K562 (cell line): ENCODE measurements around the gene ETV3. TPM values are rescaled to one million over a fixed set of nuclear protein-coding genes. Genes with fewer than 3 reads are reported as not detected.
A peak's percentile ranks its signal among the peaks of the same experiment; 100 is the strongest.

ENCODE experiments used
- ADNP ChIP-seq: fragments of 200-800 bp; sonication (Bioruptor generic); IDR thresholded peaks from 2 replicates; pipeline ENCODE4 v1.6.1; 2016; ENCODE audit warnings: missing genetic modification characterization, missing compliant biosample characterization
- ATF7 ChIP-seq: fragments of 450-650 bp; IDR thresholded peaks from 2 replicates; pipeline ENCODE4 v1.7.1; 2014; ENCODE audit warnings: mild to moderate bottlenecking, moderate library complexity
- BCOR ChIP-seq: fragments of 450-650 bp; IDR thresholded peaks from 2 replicates; pipeline ENCODE4 v1.6.1; 2016
- CBX3 ChIP-seq, 2 experiments: IDR thresholded peaks; 1 replicate in 1 of 2; 2 replicates in 1 of 2; pipeline ENCODE4 v1.6.1; 2012; ENCODE audit warnings: inconsistent platforms in 2 of 2, low read length in 2 of 2, borderline replicate concordance in 1 of 2, control low read depth in 1 of 2
- ERF ChIP-seq: fragments of 450-650 bp; formaldehyde crosslinking; IDR thresholded peaks from 2 replicates; pipeline ENCODE4 v1.4.0; 2020; ENCODE audit warnings: mild to moderate bottlenecking, mixed read lengths
- JUND ChIP-seq, 2 experiments: IDR thresholded peaks; 2 replicates in 1 of 2; 3 replicates in 1 of 2; pipeline ENCODE4 v1.6.1; 2011; ENCODE audit warnings: borderline replicate concordance in 2 of 2, low read depth in 2 of 2, low read length in 2 of 2, improper control_type of control experiment in 1 of 2, missing biosample characterization in 1 of 2, missing genetic modification characterization in 1 of 2, missing genetic modification reagents in 1 of 2
- MECOM ChIP-seq: fragments of 250-450 bp; sonication (Bioruptor Pico); IDR thresholded peaks from 2 replicates; pipeline ENCODE4 v1.8.0; 2022; ENCODE audit warnings: inconsistent platforms
- NCOA4 ChIP-seq: fragments of 450-650 bp; IDR thresholded peaks from 2 replicates; pipeline ENCODE4 v1.6.1; 2018; ENCODE audit warnings: mild to moderate bottlenecking; ENCODE audit not compliant: partially characterized antibody
- NRF1 ChIP-seq, 2 experiments: fragments of 450-650 bp; IDR thresholded peaks in 1 of 2; conservative IDR thresholded peaks in 1 of 2; 2 replicates each; pipeline ENCODE4 v1.6.1; 2014; ENCODE audit warnings: mild to moderate bottlenecking in 2 of 2
- POLR3A ChIP-seq: IDR thresholded peaks from 2 replicates; pipeline ENCODE4 v1.6.1; 2011; ENCODE audit warnings: borderline replicate concordance, mild to moderate bottlenecking, moderate library complexity; ENCODE audit not compliant: insufficient read length, insufficient read depth; ENCODE audit errors: extremely low read depth
- RAD21 ChIP-seq, 2 experiments: fragments of 250-450 bp in 1 of 2; fragments of 450-650 bp in 1 of 2; sonication (Bioruptor Pico) in 1 of 2; formaldehyde crosslinking in 1 of 2; IDR thresholded peaks in 1 of 2; conservative IDR thresholded peaks in 1 of 2; 2 replicates each; pipeline versions ENCODE4 v1.4.0 to v1.8.0; 2020 to 2022; ENCODE audit warnings: mild to moderate bottlenecking in 2 of 2, moderate library complexity in 1 of 2
- RBM22 ChIP-seq: fragments of 200-400 bp; formaldehyde crosslinking; IDR thresholded peaks from 2 replicates; pipeline ENCODE4 v1.6.1; 2018; ENCODE audit warnings: low read length, low read depth; ENCODE audit not compliant: poor library complexity, severe bottlenecking
- SP2 ChIP-seq: IDR thresholded peaks from 2 replicates; pipeline ENCODE4 v1.6.1; 2011; ENCODE audit warnings: mild to moderate bottlenecking, low read depth, low read length, moderate library complexity; ENCODE audit not compliant: poor library complexity, severe bottlenecking; ENCODE audit errors: extremely low read depth
- TBP ChIP-seq: optimal IDR thresholded peaks from 2 replicates; pipeline ENCODE3; 2011; ENCODE audit warnings: low read depth, low read length, improper control_type of control experiment
- THRAP3 ChIP-seq: fragments of 450-650 bp; IDR thresholded peaks from 2 replicates; pipeline ENCODE4 v1.6.1; 2016; ENCODE audit warnings: mild to moderate bottlenecking, inconsistent platforms, borderline replicate concordance
- TOE1 ChIP-seq, 2 experiments: fragments of 450-650 bp in 1 of 2; sonication (generic) in 1 of 2; formaldehyde crosslinking in 1 of 2; IDR thresholded peaks; 2 replicates each; pipeline versions ENCODE4 v1.7.1 to v1.8.0; 2016 to 2022; ENCODE audit warnings: borderline replicate concordance in 2 of 2, mild to moderate bottlenecking in 2 of 2, antibody characterized with exemption in 1 of 2, inconsistent platforms in 1 of 2, low read depth in 1 of 2, missing genetic modification reagents in 1 of 2, moderate library complexity in 1 of 2
- USF1 ChIP-seq: sonication (generic); formaldehyde crosslinking; IDR thresholded peaks from 2 replicates; pipeline ENCODE4 v1.9.0; 2022; ENCODE audit warnings: mild to moderate bottlenecking, missing genetic modification reagents
- VEZF1 ChIP-seq: fragments of 200-800 bp; sonication (Bioruptor generic); IDR thresholded peaks from 2 replicates; pipeline ENCODE4 v1.6.1; 2017; ENCODE audit warnings: missing genetic modification characterization, missing compliant biosample characterization
- ZNF143 ChIP-seq: sonication (generic); formaldehyde crosslinking; IDR thresholded peaks from 2 replicates; pipeline ENCODE4 v1.9.0; 2022; ENCODE audit warnings: mild to moderate bottlenecking, missing genetic modification reagents
- ZNF277 ChIP-seq: fragments of 250-450 bp; sonication (Bioruptor Pico); IDR thresholded peaks from 2 replicates; pipeline ENCODE4 v1.8.0; 2022; ENCODE audit warnings: inconsistent platforms, mild to moderate bottlenecking, moderate library complexity, borderline replicate concordance
- ZNF431 ChIP-seq: sonication (generic); formaldehyde crosslinking; IDR thresholded peaks from 2 replicates; pipeline ENCODE4 v1.8.0; 2022; ENCODE audit warnings: mild to moderate bottlenecking, missing genetic modification reagents
- ZNF589 ChIP-seq: fragments of 200-800 bp; sonication (Bioruptor generic); IDR thresholded peaks from 2 replicates; pipeline ENCODE4 v1.6.1; 2016; ENCODE audit warnings: low read depth, missing genetic modification characterization, missing compliant biosample characterization
- ZZZ3 ChIP-seq: fragments of 450-650 bp; IDR thresholded peaks from 2 replicates; pipeline ENCODE4 v1.6.1; 2016; ENCODE audit warnings: antibody characterized with exemption, mild to moderate bottlenecking, moderate library complexity
- polyA plus RNA-seq, 8 experiments: library from polyadenylated mRNA; depleted of rRNA in 4 of 8; stranded (reverse) in 5 of 8; unstranded in 3 of 8; fragments of >200 nt; fragmentation: Nextera tagmentation in 2 of 8; fragmentation: Illumina TruSeq in 1 of 8; extraction: Ambion mirVana in 2 of 8; extraction: Trizol in 1 of 8; gene quantifications; 2 replicates each; pipeline versions ENCODE4 v1.2.1 to v1.2.3, GENCODE V29; 2011 to 2014; ENCODE audit warnings: inconsistent platforms in 1 of 8, missing spikeins in 1 of 8
- total RNA-seq, 7 experiments: library from RNA; depleted of rRNA in 6 of 7; stranded (reverse); fragments of >200 nt in 6 of 7; fragmentation: Illumina TruSeq in 2 of 7; extraction: Trizol in 2 of 7; gene quantifications; 2 replicates each; pipeline versions ENCODE4 v1.2.1 to v1.2.3, GENCODE V29; 2011 to 2021; ENCODE audit warnings: low replicate concordance in 1 of 7

ETV3 gene
- total and polyA plus RNA-seq, 9 of the 15 experiments (the other 6 are each of a cell fraction or from before 2014, with no cell fraction given): 3.1 to 16.0 (median 9.0) TPM

- no peak for TF ChIP-seq ADNP (tag)
- no peak for TF ChIP-seq ZNF143
- TF ChIP-seq THRAP3: no peak
- TF ChIP-seq RAD21 (CRISPR knock-in tag; conservative IDR thresholded peaks at IDR 0.05 in 1 of 2, IDR thresholded peaks at IDR 0.05 in 1 of 2): peak; percentile 37 to 53; a peak in 3 of 4 replicates
- no peak for TF ChIP-seq BCOR
- no peak for TF ChIP-seq MECOM
- no peak for TF ChIP-seq ZZZ3
- TF ChIP-seq ATF7: no peak
- TF ChIP-seq TBP: no peak
- no peak for TF ChIP-seq ZNF589 (CRISPR knock-in tag)
- TF ChIP-seq NRF1 (conservative IDR thresholded peaks at IDR 0.05 in 1 of 2, IDR thresholded peaks at IDR 0.05 in 1 of 2): peak; percentile 37 to 62; a peak in 3 of 4 replicates
- no peak for TF ChIP-seq ERF (CRISPR knock-in tag)
- no peak for TF ChIP-seq NCOA4
- TF ChIP-seq RBM22: no peak
- TF ChIP-seq ZNF277: no peak
- TF ChIP-seq CBX3 (IDR thresholded peaks at IDR 0.05; ENCODE audit: borderline replicate concordance in 1 of 2, low read length in 2 of 2): no peak
- peak; percentile 55; the same call in 1 of the 2 replicates for TF ChIP-seq USF1 (CRISPR knock-in tag)
- TF ChIP-seq POLR3A: no peak
- peak; percentile 59; the same call in 1 of the 2 replicates for TF ChIP-seq TOE1 (IDR thresholded peaks at IDR 0.05; ENCODE audit: borderline replicate concordance)
- no peak for TF ChIP-seq TOE1 (CRISPR knock-in tag; IDR thresholded peaks at IDR 0.05; ENCODE audit: borderline replicate concordance, low read depth)
- TF ChIP-seq ZNF431: no peak
- no peak for TF ChIP-seq SP2
- no peak for TF ChIP-seq VEZF1 (CRISPR knock-in tag)
- 0 out of 2 replicates have a peak, but pooled peaks have one; percentile 20 for TF ChIP-seq JUND (IDR thresholded peaks at IDR 0.05; ENCODE audit: borderline replicate concordance, low read depth, low read length)
- no peak for TF ChIP-seq JUND (tag; IDR thresholded peaks at IDR 0.05; ENCODE audit: borderline replicate concordance, low read depth, low read length)
These were observed 25.3 kb upstream of the ETV3 start (continued) for GRCh38 chr1:157163273-157164127.
